ENCODE measurements around the gene NUCKS1. TPM values are rescaled to one million over a fixed set of nuclear protein-coding genes. Genes with fewer than 3 reads are reported as not detected.

NUCKS1 gene
- total and polyA plus RNA-seq, 10 of the 15 experiments (the other 5 are each of a cell fraction or from before 2014, with no cell fraction given): 40.5 to 135 (median 55.5) TPM

GRCh38 chr1:205749234-205750137, 496 bp downstream of the NUCKS1 start (continued):
- TF ChIP-seq CHD1 (IDR thresholded peaks at IDR 0.05; ENCODE audit: low read depth, low read length) (peak; percentile 61; the same call in 1 of the 2 replicates), TARDBP (IDR thresholded peaks at IDR 0.05; ENCODE audit: borderline replicate concordance) (0 out of 2 replicates have a peak, but pooled peaks have one; percentile 20), ATF2 (IDR thresholded peaks at IDR 0.05; ENCODE audit: low read length) (no peak), PAX5 (IDR thresholded peaks at IDR 0.05; ENCODE audit: borderline replicate concordance, low read depth, low read length) (peak; percentile 40; the same call in 1 of the 2 replicates), PRDM15 (CRISPR knock-in tag; IDR thresholded peaks at IDR 0.05) (0 out of 2 replicates have a peak, but pooled peaks have one; percentile 47), MYC (IDR thresholded peaks at IDR 0.05; ENCODE audit: insufficient read depth, insufficient read length, insufficient replicate concordance, low read length, severe bottlenecking) (peak; percentile 29), ZZZ3 (IDR thresholded peaks at IDR 0.05; ENCODE audit: control insufficient read depth, insufficient read length, low read depth) (no peak), NKRF (conservative IDR thresholded peaks at IDR 0.05) (peak; percentile 45; the same call in 1 of the 2 replicates), TCF3 (IDR thresholded peaks at IDR 0.05; ENCODE audit: borderline replicate concordance, insufficient read depth, low read depth, low read length) (peak; percentile 68; the same call in 1 of the 2 replicates), KAT2A (conservative IDR thresholded peaks at IDR 0.05; ENCODE audit: control insufficient read depth, low read depth, low read length) (no peak), CEBPZ (IDR thresholded peaks at IDR 0.05; ENCODE audit: low read depth, low read length) (no peak), USF2 (IDR thresholded peaks at IDR 0.05; ENCODE audit: borderline replicate concordance, low read depth, low read length) (no peak), ZSCAN29 (IDR thresholded peaks at IDR 0.05) (no peak), TCF7 (IDR thresholded peaks at IDR 0.05; ENCODE audit: borderline replicate concordance) (no peak), POU2F2 (IDR thresholded peaks at IDR 0.05; ENCODE audit: borderline replicate concordance, low read depth, low read length) (0 out of 3 replicates have a peak, but pooled peaks have one; percentile 70), SUZ12 (IDR thresholded peaks at IDR 0.05; ENCODE audit: unreplicated experiment) (no peak)

All from GM12878 (cell line).